GM19395 (cell line): Measurements from ENCODE around the gene OR2A1.
"Not testable (repeated sequence)": the region's sequence is repeated elsewhere in the genome, so short reads cannot be mapped to it uniquely, and the experiment has no call there.

Source experiments
- ATAC-seq: cut with Tn5 transposase; IDR thresholded peaks from one replicate; pipeline ENCODE4 v1.9.1; 2021; ENCODE audit warnings: mild to moderate bottlenecking, moderate library complexity; ENCODE audit not compliant: unreplicated experiment

OR2A1 gene

GRCh38 chr7:144321677-144322206 is 9.5 kb downstream of the OR2A1 start:
- not testable (repeated sequence) for ATAC-seq

GRCh38 chr7:144323359-144323758 is 11.1 kb downstream of the OR2A1 start:
- not testable (repeated sequence) for ATAC-seq

GRCh38 chr7:144325868-144326267 is 13.6 kb downstream of the OR2A1 start:
- not testable (repeated sequence) for ATAC-seq

GRCh38 chr7:144330044-144330443 is 17.8 kb downstream of the OR2A1 start:
- not testable (repeated sequence) for ATAC-seq

GRCh38 chr7:144331221-144331995 is 19.2 kb downstream of the OR2A1 start:
- not testable (repeated sequence) for ATAC-seq

- ATAC-seq = not testable (repeated sequence)
These were observed 19.7 kb downstream of the OR2A1 start for GRCh38 chr7:144331996-144332288.

GRCh38 chr7:144348625-144349024 is 36.4 kb downstream of the OR2A1 start:
- peak; percentile 33 for ATAC-seq

- ATAC-seq = not testable (repeated sequence)
These were observed 39.4 kb downstream of the OR2A1 start for GRCh38 chr7:144351667-144352066.

GRCh38 chr7:144355176-144355822 is 43.1 kb downstream of the OR2A1 start, which contains the start of gene ARHGEF5:
Gene ARHGEF5, plus strand, starts transcription at chr7:144355402. Its CDS starts 7,268 bp downstream, at chr7:144362670.
- ATAC-seq = peak; percentile 81

GRCh38 chr7:144356185-144356584 is 44.0 kb downstream of the OR2A1 start:
- not testable (repeated sequence) for ATAC-seq

GRCh38 chr7:144356860-144357259 is 44.6 kb downstream of the OR2A1 start:
- not testable (repeated sequence) for ATAC-seq

GRCh38 chr7:144362061-144362460 is 49.8 kb downstream of the OR2A1 start:
- ATAC-seq = not testable (repeated sequence)

GRCh38 chr7:144365523-144365922 is 53.3 kb downstream of the OR2A1 start:
- ATAC-seq = not testable (repeated sequence)

GRCh38 chr7:144367250-144367649 is 55.0 kb downstream of the OR2A1 start:
- not testable (repeated sequence) for ATAC-seq

- ATAC-seq = not testable (repeated sequence)
These were observed 57.0 kb downstream of the OR2A1 start for GRCh38 chr7:144369221-144369620.
